Measurements from ENCODE around the gene PRRT4. TPM values are rescaled to one million over a fixed set of nuclear protein-coding genes. Genes with fewer than 3 reads are reported as not detected.

The PRRT4 gene
- total and polyA plus RNA-seq, 2 of the 13 experiments (the other 11 are each of a cell fraction or from before 2014, with no cell fraction given): not detected

- peak; percentile 97 for TF ChIP-seq KLF13 (CRISPR knock-in tag; IDR thresholded peaks at IDR 0.05)
- TF ChIP-seq THAP11 (CRISPR knock-in tag; IDR thresholded peaks at IDR 0.05): peak; percentile 95
- peak; percentile 65; the same call in 1 of the 2 replicates for TF ChIP-seq MAF1 (CRISPR knock-in tag; IDR thresholded peaks at IDR 0.05; ENCODE audit: borderline replicate concordance)
- TF ChIP-seq RAD51 (IDR thresholded peaks at IDR 0.05; ENCODE audit: borderline replicate concordance): no peak
- no peak for TF ChIP-seq MBNL3 (CRISPR knock-in tag; conservative IDR thresholded peaks at IDR 0.05)
- TF ChIP-seq SAFB2 (CRISPR knock-in tag; IDR thresholded peaks at IDR 0.05; ENCODE audit: borderline replicate concordance, low read depth): peak; percentile 88
- TF ChIP-seq ZBTB25 (CRISPR knock-in tag; IDR thresholded peaks at IDR 0.05): peak; percentile 95
- peak; percentile 99 for TF ChIP-seq SMAD9 (CRISPR knock-in tag; IDR thresholded peaks at IDR 0.05)
- TF ChIP-seq SP1 (IDR thresholded peaks at IDR 0.05): no peak
- TF ChIP-seq SP1 (CRISPR knock-in tag; IDR thresholded peaks at IDR 0.05): peak; percentile 84
- peak; percentile 98 for TF ChIP-seq ZNF616 (CRISPR knock-in tag; IDR thresholded peaks at IDR 0.05; ENCODE audit: low read depth)
- peak; percentile 94 for TF ChIP-seq SMAD3 (CRISPR knock-in tag; IDR thresholded peaks at IDR 0.05)
- no peak for TF ChIP-seq SRSF4 (IDR thresholded peaks at IDR 0.05; ENCODE audit: low read depth, low read length, poor library complexity, severe bottlenecking)
- TF ChIP-seq MIER3 (CRISPR knock-in tag; IDR thresholded peaks at IDR 0.05; ENCODE audit: borderline replicate concordance): peak; percentile 92; the same call in 1 of the 2 replicates
- TF ChIP-seq, protein P1, sequence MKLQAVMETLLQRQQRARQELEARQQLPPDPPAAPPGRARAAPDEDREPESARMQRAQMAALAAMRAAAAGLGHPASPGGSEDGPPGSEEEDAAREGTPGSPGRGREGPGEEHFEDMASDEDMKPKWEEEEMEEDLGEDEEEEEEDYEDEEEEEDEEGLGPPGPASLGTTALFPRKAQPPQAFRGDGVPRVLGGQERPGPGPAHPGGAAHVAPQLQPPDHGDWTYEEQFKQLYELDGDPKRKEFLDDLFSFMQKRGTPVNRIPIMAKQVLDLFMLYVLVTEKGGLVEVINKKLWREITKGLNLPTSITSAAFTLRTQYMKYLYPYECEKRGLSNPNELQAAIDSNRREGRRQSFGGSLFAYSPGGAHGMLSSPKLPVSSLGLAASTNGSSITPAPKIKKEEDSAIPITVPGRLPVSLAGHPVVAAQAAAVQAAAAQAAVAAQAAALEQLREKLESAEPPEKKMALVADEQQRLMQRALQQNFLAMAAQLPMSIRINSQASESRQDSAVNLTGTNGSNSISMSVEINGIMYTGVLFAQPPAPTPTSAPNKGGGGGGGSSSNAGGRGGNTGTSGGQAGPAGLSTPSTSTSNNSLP (IDR thresholded peaks at IDR 0.05; ENCODE audit: low read depth, low read length): peak; percentile 69
- TF ChIP-seq SMC3 (IDR thresholded peaks at IDR 0.05; ENCODE audit: low read length): no peak
- peak; percentile 97; the same call in 1 of the 2 replicates for TF ChIP-seq KAT7 (CRISPR knock-in tag; IDR thresholded peaks at IDR 0.05; ENCODE audit: borderline replicate concordance)
- TF ChIP-seq, protein P2, sequence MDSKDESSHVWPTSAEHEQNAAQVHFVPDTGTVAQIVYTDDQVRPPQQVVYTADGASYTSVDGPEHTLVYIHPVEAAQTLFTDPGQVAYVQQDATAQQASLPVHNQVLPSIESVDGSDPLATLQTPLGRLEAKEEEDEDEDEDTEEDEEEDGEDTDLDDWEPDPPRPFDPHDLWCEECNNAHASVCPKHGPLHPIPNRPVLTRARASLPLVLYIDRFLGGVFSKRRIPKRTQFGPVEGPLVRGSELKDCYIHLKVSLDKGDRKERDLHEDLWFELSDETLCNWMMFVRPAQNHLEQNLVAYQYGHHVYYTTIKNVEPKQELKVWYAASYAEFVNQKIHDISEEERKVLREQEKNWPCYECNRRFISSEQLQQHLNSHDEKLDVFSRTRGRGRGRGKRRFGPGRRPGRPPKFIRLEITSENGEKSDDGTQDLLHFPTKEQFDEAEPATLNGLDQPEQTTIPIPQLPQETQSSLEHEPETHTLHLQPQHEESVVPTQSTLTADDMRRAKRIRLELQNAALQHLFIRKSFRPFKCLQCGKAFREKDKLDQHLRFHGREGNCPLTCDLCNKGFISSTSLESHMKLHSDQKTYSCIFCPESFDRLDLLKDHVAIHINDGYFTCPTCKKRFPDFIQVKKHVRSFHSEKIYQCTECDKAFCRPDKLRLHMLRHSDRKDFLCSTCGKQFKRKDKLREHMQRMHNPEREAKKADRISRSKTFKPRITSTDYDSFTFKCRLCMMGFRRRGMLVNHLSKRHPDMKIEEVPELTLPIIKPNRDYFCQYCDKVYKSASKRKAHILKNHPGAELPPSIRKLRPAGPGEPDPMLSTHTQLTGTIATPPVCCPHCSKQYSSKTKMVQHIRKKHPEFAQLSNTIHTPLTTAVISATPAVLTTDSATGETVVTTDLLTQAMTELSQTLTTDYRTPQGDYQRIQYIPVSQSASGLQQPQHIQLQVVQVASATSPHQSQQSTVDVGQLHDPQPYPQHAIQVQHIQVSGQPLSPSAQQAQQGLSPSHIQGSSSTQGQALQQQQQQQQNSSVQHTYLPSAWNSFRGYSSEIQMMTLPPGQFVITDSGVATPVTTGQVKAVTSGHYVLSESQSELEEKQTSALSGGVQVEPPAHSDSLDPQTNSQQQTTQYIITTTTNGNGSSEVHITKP (CRISPR knock-in tag; IDR thresholded peaks at IDR 0.05; ENCODE audit: low read depth): peak; percentile 86; the same call in 1 of the 2 replicates
- peak; percentile 77 for TF ChIP-seq ESRRA (CRISPR knock-in tag; IDR thresholded peaks at IDR 0.05; ENCODE audit: low read depth)
- TF ChIP-seq, protein P3, sequence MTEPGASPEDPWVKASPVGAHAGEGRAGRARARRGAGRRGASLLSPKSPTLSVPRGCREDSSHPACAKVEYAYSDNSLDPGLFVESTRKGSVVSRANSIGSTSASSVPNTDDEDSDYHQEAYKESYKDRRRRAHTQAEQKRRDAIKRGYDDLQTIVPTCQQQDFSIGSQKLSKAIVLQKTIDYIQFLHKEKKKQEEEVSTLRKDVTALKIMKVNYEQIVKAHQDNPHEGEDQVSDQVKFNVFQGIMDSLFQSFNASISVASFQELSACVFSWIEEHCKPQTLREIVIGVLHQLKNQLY (CRISPR knock-in tag; IDR thresholded peaks at IDR 0.05): peak; percentile 73; the same call in 1 of the 2 replicates
- no peak for TF ChIP-seq PBX2 (CRISPR knock-in tag; IDR thresholded peaks at IDR 0.05)
- TF ChIP-seq AHR (CRISPR knock-in tag; IDR thresholded peaks at IDR 0.05): peak; percentile 99
These were observed 17.7 kb downstream of the PRRT4 start, which contains the start of gene RBM28 (continued) for GRCh38 chr7:128343554-128344430.

Measured in HepG2 (cell line).